C4-2B (cell line): ENCODE data around the gene IGFBP7.

Source experiments
- H3K27ac ChIP-seq: fragments of 450-650 bp; 2 replicates; pipeline ENCODE4 v1.5.1; 2017
- ZFX ChIP-seq: fragments of 450-650 bp; IDR thresholded peaks from 2 replicates; pipeline ENCODE4 v1.6.1; 2017
- TF ChIP-seq, protein P1 (sequence below): fragments of 450-650 bp; conservative IDR thresholded peaks from 2 replicates; pipeline ENCODE4 v1.5.1; 2017; ENCODE audit warnings: mild to moderate bottlenecking

IGFBP7 gene

DNA sequence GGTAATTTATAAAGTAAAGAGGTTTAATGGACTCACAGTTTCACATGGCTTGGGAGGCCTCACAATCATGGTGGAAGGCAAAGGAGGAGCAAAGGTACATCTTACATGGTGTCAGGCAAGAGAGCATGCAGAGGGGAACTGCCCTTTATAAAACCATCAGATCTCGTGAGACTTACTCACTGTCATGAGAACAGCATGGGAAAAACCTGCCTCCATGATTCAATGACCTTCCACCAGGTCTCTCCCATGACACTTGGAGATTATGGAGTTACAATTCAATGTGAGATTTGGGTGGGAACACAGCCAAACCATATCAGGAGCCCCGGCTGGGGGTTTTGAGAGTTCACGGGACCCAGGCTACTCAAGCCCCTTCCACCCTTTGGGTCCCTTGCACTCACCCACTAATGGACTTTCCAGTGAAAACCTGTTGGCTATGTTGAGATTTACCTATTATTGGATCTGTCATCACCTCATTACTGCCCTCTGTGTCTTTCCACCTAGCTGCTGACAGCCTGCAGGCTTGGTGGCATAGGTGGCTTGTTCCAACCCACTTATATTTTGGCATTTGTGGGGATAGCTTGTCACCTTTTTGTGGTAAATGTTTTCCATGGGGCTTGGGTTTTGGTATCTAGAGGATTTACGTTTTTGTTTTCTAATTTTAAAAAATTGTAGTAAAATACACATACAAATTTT lies 24.0 kb downstream of the IGFBP7 start:
- H3K27ac ChIP-seq = no peak overlapping the region

DNA sequence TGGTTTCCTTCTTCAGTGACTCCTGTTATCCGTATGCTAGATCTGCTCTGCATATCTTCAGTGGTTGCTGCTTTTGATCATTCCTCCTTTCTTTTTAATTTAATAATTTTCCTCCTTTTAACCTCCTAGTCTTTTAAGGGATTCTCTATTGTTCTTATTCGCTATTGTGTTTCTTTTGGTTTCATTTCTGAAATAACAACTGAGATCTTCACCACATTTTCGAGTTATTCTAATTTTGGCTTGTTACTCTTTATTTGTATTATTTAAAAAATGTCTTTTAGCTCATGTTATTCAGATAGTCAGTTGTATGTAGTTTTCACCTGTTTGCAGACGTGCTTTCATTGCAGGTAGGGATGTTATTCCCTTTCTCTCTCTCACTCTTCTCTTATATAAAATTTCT lies 24.9 kb downstream of the IGFBP7 start:
- no peak for TF ChIP-seq ZFX
- TF ChIP-seq, protein P1, sequence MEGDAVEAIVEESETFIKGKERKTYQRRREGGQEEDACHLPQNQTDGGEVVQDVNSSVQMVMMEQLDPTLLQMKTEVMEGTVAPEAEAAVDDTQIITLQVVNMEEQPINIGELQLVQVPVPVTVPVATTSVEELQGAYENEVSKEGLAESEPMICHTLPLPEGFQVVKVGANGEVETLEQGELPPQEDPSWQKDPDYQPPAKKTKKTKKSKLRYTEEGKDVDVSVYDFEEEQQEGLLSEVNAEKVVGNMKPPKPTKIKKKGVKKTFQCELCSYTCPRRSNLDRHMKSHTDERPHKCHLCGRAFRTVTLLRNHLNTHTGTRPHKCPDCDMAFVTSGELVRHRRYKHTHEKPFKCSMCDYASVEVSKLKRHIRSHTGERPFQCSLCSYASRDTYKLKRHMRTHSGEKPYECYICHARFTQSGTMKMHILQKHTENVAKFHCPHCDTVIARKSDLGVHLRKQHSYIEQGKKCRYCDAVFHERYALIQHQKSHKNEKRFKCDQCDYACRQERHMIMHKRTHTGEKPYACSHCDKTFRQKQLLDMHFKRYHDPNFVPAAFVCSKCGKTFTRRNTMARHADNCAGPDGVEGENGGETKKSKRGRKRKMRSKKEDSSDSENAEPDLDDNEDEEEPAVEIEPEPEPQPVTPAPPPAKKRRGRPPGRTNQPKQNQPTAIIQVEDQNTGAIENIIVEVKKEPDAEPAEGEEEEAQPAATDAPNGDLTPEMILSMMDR = no peak
- no peak overlapping the region for H3K27ac ChIP-seq

More for the DNA sequence above, 24.0 kb downstream of the IGFBP7 start:
- TF ChIP-seq, protein P1 = no peak
- TF ChIP-seq ZFX = no peak

DNA sequence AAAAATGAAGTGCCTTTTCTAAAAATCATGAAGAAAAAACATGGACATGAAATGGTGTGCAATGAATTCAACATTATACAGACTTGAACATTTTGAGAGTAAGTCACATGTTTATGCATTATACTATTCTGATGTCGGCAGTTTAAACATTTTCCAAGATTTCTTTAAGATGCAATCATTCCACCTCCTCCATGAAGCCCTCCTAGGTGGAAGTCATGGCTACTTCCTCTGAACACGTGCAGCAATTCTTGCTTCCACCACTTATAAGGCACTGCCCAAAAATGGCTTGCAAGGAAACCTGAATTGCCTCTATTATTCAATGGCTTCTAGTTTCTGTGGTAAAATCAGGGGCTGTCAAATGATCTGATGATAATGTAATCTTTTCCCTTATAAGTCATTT lies 25.8 kb downstream of the IGFBP7 start:
- no peak for TF ChIP-seq ZFX
- TF ChIP-seq, protein P1 = no peak
- H3K27ac ChIP-seq = no peak overlapping the region

DNA sequence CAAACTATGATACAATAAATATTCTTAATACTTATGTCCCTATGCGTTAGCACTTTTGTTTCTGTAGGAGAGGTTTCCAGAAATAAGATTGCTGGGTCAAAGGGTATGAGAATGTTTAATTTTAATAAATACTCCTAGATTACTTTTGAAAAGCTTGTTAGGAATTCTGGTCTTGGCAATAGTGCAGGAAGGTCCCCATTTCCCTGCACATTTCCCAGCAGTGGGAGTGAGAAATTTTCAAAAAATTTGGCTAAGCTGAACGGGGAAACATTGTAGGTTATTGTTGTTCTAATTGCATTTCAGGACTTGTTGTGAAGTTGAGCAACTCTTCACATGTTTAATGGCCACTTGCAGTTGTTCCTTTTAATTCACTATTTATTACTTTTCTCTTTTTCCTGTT lies 27.1 kb downstream of the IGFBP7 start:
- TF ChIP-seq, protein P1 = no peak
- TF ChIP-seq ZFX = no peak
- H3K27ac ChIP-seq = no peak overlapping the region

DNA sequence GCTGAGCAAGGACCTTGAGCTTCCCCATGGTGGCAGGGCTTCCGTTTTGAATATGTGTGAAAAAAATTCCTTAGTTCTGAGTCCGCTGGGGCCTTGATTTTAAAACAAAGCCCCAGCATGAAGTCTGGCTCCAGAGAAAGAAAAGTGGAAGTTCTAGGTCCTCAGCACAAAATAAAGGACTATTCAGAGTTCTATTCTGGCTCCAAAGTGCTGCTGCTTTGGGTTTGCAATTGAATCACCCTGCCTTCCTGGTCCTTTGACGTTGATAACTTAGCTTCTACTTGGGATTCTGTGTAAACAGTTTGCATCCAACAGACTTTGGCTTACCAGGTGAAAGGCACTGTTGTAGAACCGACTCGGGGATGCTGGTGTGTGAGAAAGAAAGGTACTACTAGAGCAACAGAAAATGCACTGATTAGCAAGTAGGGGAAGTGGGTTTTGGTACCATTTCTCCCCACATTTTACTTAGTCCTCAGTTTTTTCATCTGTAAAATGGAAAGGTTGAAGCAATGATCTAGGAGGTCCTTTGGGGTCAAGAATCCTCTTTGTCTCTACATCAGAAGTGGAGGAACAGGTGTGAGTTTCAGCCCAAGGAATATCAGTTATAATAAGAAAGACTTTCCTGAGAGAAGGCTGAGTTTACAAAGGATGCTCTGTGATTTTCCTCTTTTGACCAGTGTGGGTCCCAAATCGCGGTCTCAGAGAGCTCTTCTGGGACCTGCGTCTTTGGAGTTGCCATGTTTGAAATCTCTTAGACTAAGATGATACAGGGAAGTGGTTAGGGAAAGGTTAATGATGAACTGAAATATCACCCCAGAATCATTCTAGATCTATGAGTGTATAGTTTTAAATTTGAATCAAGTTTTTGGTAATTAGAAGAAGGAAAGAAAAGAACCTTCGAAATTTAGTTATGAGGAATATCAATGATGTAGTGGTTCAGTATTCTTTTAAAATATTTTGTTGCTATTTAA lies 28.2 kb downstream of the IGFBP7 start:
- TF ChIP-seq ZFX = no peak
- TF ChIP-seq, protein P1 = no peak
- no peak overlapping the region for H3K27ac ChIP-seq

DNA sequence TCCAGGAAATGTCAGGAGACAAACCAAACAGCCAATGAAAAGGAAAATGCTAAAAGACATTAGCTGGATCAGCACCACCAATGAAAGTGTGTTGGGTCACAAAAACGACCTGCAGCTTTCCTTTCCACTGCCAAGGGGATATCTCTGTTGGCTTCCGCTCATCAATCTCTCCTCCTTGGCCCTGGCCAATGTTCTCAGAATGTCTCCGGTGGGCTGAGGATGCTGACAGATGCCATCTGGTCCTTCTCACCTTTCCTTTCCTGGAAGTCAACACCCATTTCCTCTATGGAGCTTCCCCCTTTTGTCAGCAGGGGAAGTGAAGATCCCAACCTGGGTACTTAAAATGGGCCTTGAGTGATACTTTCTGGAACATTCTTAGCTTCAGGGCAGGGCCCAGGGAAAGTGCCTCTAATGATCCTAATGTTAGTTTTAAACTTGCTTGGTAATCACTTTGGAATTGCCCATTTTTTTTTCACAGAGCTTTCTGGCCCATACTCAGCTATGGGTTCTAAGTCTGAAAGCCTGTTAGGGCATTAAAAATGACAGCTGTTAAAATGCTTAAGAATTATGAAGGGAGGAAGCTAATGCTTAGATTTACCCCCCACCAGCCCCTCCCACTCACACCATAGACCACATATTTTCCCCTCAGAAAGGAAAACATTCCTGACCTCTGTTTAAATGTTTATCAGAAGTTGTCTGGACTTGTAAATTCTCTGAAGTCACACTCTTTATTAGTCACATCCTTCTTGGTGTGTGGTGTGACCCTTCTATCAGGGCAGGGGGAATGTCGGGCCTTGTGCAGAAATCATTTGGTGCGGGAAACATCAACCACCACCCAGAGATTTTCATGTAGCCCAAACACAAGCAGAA lies 29.2 kb downstream of the IGFBP7 start:
- no peak for TF ChIP-seq ZFX
- TF ChIP-seq, protein P1 = no peak
- no peak overlapping the region for H3K27ac ChIP-seq
